Measurements from ENCODE around the gene NR5A1.

DNA sequence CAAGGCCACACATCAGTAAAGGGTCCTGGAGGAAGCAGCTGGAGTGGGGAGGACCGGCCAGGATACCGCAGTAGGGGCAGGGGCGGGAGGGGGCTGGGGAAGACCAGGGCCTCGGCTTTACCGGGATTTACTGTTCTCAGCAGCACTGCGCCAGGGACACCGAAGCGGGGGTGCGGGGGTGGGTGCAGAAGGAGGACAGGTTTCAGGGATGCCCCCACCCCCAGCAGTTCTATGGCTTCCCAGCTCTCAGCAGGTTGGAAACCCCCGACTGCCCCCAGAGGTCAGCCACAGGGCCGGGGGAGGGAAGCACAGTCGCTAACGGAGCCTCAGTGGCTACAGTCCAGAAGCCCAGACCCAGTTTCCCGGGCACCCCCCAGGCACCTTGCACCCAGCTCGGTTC is 21.3 kb downstream of the NR5A1 start:
- TF ChIP-seq, protein P1, sequence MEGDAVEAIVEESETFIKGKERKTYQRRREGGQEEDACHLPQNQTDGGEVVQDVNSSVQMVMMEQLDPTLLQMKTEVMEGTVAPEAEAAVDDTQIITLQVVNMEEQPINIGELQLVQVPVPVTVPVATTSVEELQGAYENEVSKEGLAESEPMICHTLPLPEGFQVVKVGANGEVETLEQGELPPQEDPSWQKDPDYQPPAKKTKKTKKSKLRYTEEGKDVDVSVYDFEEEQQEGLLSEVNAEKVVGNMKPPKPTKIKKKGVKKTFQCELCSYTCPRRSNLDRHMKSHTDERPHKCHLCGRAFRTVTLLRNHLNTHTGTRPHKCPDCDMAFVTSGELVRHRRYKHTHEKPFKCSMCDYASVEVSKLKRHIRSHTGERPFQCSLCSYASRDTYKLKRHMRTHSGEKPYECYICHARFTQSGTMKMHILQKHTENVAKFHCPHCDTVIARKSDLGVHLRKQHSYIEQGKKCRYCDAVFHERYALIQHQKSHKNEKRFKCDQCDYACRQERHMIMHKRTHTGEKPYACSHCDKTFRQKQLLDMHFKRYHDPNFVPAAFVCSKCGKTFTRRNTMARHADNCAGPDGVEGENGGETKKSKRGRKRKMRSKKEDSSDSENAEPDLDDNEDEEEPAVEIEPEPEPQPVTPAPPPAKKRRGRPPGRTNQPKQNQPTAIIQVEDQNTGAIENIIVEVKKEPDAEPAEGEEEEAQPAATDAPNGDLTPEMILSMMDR (IDR thresholded peaks at IDR 0.05) = no peak
- TF ChIP-seq POLR2A (IDR thresholded peaks at IDR 0.05) = no peak
